Kidney (tissue), 14 donors: ENCODE results near the gene GALNS. TPM values are rescaled to one million over a fixed set of nuclear protein-coding genes. Genes with fewer than 3 reads are reported as not detected.

ENCODE experiments used
- DNase-seq, 5 donors: peaks; one replicate each; pipeline ENCODE4 v3.0.0-alpha.2; 2013 to 2020
- FAIRE-seq: peaks from 2 replicates; lab custom pipeline; 2012; peaks lifted over from hg19 to GRCh38; lab: Jason Lieb, UNC
- H3K27ac ChIP-seq, 2 donors: one replicate each; pipeline ENCODE4 v1.7.0; 2013; ENCODE audit warnings: low read depth in 2 of 2, low read length in 2 of 2, inconsistent platforms in 1 of 2
- H3K27me3 ChIP-seq: one replicate; pipeline ENCODE4 v1.7.1; 2013; ENCODE audit warnings: low read length, inconsistent platforms; ENCODE audit not compliant: control insufficient read depth, insufficient read depth
- H3K36me3 ChIP-seq, 3 donors: one replicate each; pipeline versions ENCODE4 v1.7.0 to v1.7.1; 2013; ENCODE audit warnings: low read length in 3 of 3, control low read depth in 1 of 3, inconsistent platforms in 1 of 3; ENCODE audit not compliant: insufficient read depth in 3 of 3, control insufficient read depth in 2 of 3
- H3K4me1 ChIP-seq, 3 donors: one replicate each; pipeline versions ENCODE4 v1.7.0 to v1.7.1; 2013; ENCODE audit warnings: low read length in 3 of 3, inconsistent platforms in 1 of 3, low read depth in 1 of 3; ENCODE audit not compliant: control insufficient read depth in 2 of 3, insufficient read depth in 2 of 3
- H3K4me3 ChIP-seq, 3 donors: one replicate each; pipeline versions ENCODE4 v1.7.0 to v1.8.1; 2013; ENCODE audit warnings: low read length in 3 of 3, control low read depth in 1 of 3, inconsistent platforms in 1 of 3
- H3K9ac ChIP-seq, 3 donors: one replicate each; pipeline versions ENCODE4 v1.7.0 to v1.7.1; 2013; ENCODE audit warnings: low read length in 3 of 3, control low read depth in 1 of 3, inconsistent platforms in 1 of 3
- H3K9me3 ChIP-seq, 3 donors: one replicate each; pipeline versions ENCODE4 v1.7.0 to v1.7.1; 2013; ENCODE audit warnings: low read length in 3 of 3, control low read depth in 1 of 3, inconsistent platforms in 1 of 3; ENCODE audit not compliant: control insufficient read depth in 2 of 3, insufficient read depth in 1 of 3
- intact Hi-C: fragments of 100-400 bp; cut with DNase I; formaldehyde crosslinking; loops from one replicate; pipeline ENCODE4 v1.11.1; 2022
- polyA plus RNA-seq: library from polyadenylated mRNA; stranded (reverse); fragments of 350-450 nt; fragmentation: Illumina TruSeq; extraction: RNeasy Lipid Tissue Mini Kit (QIAGEN cat#74804); gene quantifications from one replicate; pipeline ENCODE4 v1.2.3, GENCODE V29; 2014; ENCODE audit warnings: low read depth, low replicate concordance; ENCODE audit not compliant: insufficient read depth
- total RNA-seq: library from RNA; stranded (reverse); fragmentation: NEBNext Ultra II Directional; extraction: Animal tissue kit (Norgen Biotek cat#: 25700); gene quantifications from one replicate; pipeline ENCODE4 v1.2.1, GENCODE V29; 2021
- TF ChIP-seq, protein P1 (sequence below): IDR thresholded peaks from 3 replicates; pipeline ENCODE4 v1.5.1; 2012; ENCODE audit warnings: mild to moderate bottlenecking, moderate library complexity, borderline replicate concordance; ENCODE audit not compliant: insufficient read depth; ENCODE audit errors: extremely low read depth
- donor health status: control.
- donor health status: control.
- donor health status: control.
- donor health status: control.
- donor health status: control.
- donor health status: DM: yes; HTN: yes; CAD: no.
- donor health status: Normal renal cell carcinoma (clear cell type).

Gene GALNS
- total and polyA plus RNA-seq, 2 donors from 2014 or later, result 15.8 to 37.2 TPM

DNA sequence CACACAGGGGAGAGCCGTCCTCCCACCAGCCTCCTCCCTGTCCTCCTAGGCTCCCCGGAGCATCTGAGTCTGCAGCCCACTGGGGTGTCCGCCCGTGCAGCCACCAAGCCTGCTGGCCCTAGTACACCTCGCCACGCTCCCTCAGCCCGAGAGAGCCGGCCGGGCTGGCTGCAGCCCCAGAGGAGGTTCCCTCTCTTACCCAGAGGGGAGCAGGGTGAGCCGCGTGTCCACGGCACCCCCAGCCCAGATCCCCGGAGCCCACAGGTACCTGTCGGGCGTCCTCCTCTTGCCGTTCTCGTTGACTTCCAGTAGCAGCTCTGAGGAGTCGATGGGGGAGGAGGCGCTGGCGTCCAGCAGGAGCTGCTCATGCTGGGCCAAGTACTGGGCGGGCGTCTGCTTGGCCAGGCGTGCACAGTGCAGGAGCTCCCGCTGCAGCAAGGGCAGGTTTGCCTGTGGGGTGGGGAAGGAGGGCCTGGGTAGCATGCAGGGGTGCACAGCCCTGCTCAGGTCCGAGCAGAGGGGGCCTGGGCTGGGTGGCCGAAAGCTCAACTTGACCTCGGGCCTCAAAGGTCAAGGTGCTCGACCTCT lies 29.0 kb upstream of the GALNS start:
- Histone ChIP-seq H3K36me3 (no peaks in the 10 kb centered on the region), H3K4me1 (peaks cover 0 to 4% (median 0%) of the 10 kb centered on the region in 3 donors), H3K9me3 (no peaks in the 10 kb centered on the region), H3K9ac (no peak overlapping the region), H3K4me3 (no peak overlapping the region), H3K27ac (no peak overlapping the region), H3K27me3 (no peaks in the 10 kb centered on the region)
- DNase-seq (peak in 3 of 5 donors; percentile 34 to 67 (median 37)), FAIRE-seq (no peak)
- intact Hi-C loops, result no loop called here
- TF ChIP-seq, protein P1, sequence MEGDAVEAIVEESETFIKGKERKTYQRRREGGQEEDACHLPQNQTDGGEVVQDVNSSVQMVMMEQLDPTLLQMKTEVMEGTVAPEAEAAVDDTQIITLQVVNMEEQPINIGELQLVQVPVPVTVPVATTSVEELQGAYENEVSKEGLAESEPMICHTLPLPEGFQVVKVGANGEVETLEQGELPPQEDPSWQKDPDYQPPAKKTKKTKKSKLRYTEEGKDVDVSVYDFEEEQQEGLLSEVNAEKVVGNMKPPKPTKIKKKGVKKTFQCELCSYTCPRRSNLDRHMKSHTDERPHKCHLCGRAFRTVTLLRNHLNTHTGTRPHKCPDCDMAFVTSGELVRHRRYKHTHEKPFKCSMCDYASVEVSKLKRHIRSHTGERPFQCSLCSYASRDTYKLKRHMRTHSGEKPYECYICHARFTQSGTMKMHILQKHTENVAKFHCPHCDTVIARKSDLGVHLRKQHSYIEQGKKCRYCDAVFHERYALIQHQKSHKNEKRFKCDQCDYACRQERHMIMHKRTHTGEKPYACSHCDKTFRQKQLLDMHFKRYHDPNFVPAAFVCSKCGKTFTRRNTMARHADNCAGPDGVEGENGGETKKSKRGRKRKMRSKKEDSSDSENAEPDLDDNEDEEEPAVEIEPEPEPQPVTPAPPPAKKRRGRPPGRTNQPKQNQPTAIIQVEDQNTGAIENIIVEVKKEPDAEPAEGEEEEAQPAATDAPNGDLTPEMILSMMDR, result no peak

- Histone ChIP-seq H3K4me3 (no peak overlapping the region), H3K4me1 (peaks cover 0 to 6% (median 0%) of the 10 kb centered on the region in 3 donors), H3K27ac (no peak overlapping the region), H3K27me3 (no peaks in the 10 kb centered on the region), H3K36me3 (no peaks in the 10 kb centered on the region), H3K9ac (no peak overlapping the region), H3K9me3 (no peaks in the 10 kb centered on the region)
- TF ChIP-seq, protein P1, result no peak
- no peak for FAIRE-seq
- DNase-seq, result no peak
- intact Hi-C loops, result no loop called here
Measured at GRCh38 chr16:88884569-88885271, 28.0 kb upstream of the GALNS start.

- Histone ChIP-seq H3K36me3 (no peaks in the 10 kb centered on the region), H3K27ac (no peak overlapping the region), H3K4me3 (no peak overlapping the region), H3K9ac (no peak overlapping the region), H3K27me3 (no peaks in the 10 kb centered on the region), H3K9me3 (no peaks in the 10 kb centered on the region), H3K4me1 (peaks cover 0 to 6% (median 0%) of the 10 kb centered on the region in 3 donors)
- intact Hi-C loops, result no loop called here
- DNase-seq (no peak), FAIRE-seq (no peak)
- TF ChIP-seq, protein P1, result no peak
Measured at GRCh38 chr16:88883946-88884345, 27.2 kb upstream of the GALNS start.
